GM19193 (cell line): ENCODE measurements around the gene NME5.

ENCODE experiments used
- POLR2A ChIP-seq: IDR thresholded peaks from 4 replicates; pipeline ENCODE4 v1.6.1; 2011; ENCODE audit not compliant: insufficient read depth, insufficient read length; ENCODE audit errors: extremely low read depth

Gene NME5

GRCh38 chr5:138157626-138158025 lies 18.4 kb upstream of the NME5 start:
- TF ChIP-seq POLR2A, result no peak

- no peak for TF ChIP-seq POLR2A
Measured at GRCh38 chr5:138149530-138149929, 10.3 kb upstream of the NME5 start.

- TF ChIP-seq POLR2A, result no peak
Measured at GRCh38 chr5:138148811-138149210, 9.6 kb upstream of the NME5 start.

GRCh38 chr5:138141734-138142133 lies 2.5 kb upstream of the NME5 start:
- no peak for TF ChIP-seq POLR2A

GRCh38 chr5:138140268-138140667 lies 1.0 kb upstream of the NME5 start:
- no peak for TF ChIP-seq POLR2A

GRCh38 chr5:138139781-138140090 lies 508 bp upstream of the NME5 start:
- TF ChIP-seq POLR2A, result no peak

- no peak for TF ChIP-seq POLR2A
Measured at GRCh38 chr5:138132543-138132942, 6.7 kb downstream of the NME5 start.

- TF ChIP-seq POLR2A, result no peak
Measured at GRCh38 chr5:138129347-138129746, 9.9 kb downstream of the NME5 start.

- TF ChIP-seq POLR2A, result no peak
Measured at GRCh38 chr5:138128334-138128733, 10.9 kb downstream of the NME5 start.

- no peak for TF ChIP-seq POLR2A
Measured at GRCh38 chr5:138115254-138115653, 24.0 kb downstream of the NME5 start.

- TF ChIP-seq POLR2A, result no peak
Measured at GRCh38 chr5:138111937-138112336, 27.3 kb downstream of the NME5 start.

- no peak for TF ChIP-seq POLR2A
Measured at GRCh38 chr5:138111181-138111580, 28.0 kb downstream of the NME5 start.

GRCh38 chr5:138110266-138110963 lies 28.8 kb downstream of the NME5 start:
- TF ChIP-seq POLR2A, result no peak

GRCh38 chr5:138109463-138110265 lies 29.6 kb downstream of the NME5 start:
- TF ChIP-seq POLR2A, result no peak

GRCh38 chr5:138107213-138107612 lies 32.0 kb downstream of the NME5 start:
- TF ChIP-seq POLR2A, result no peak

GRCh38 chr5:138105709-138106108 lies 33.5 kb downstream of the NME5 start:
- no peak for TF ChIP-seq POLR2A

GRCh38 chr5:138103319-138103637 lies 36.0 kb downstream of the NME5 start:
- no peak for TF ChIP-seq POLR2A

GRCh38 chr5:138102454-138103318 lies 36.5 kb downstream of the NME5 start:
- TF ChIP-seq POLR2A, result no peak
